Measurements from ENCODE around the gene FAM53A.
"Not testable (repeated sequence)": the region's sequence is repeated elsewhere in the genome, so short reads cannot be mapped to it uniquely, and the experiment has no call there.

The FAM53A gene

GRCh38 chr4:1675136-1675801 is 8.8 kb downstream of the FAM53A start:
- H3K36me3 ChIP-seq, result no peaks in the 10 kb centered on the region
- H3K27me3 ChIP-seq, result no peaks in the 10 kb centered on the region
- H3K4me3 ChIP-seq (ENCODE audit: low read depth in 1 of 2, low read length in 1 of 2), result no peak overlapping the region
- no peak overlapping the region for H3K27ac ChIP-seq
- H3K4me1 ChIP-seq (ENCODE audit: control insufficient read depth in 1 of 2, insufficient read depth in 1 of 2, low read depth in 1 of 2, low read length in 1 of 2), result no peaks in the 10 kb centered on the region
- no peaks in the 10 kb centered on the region for H3K9me3 ChIP-seq
- no peak for TF ChIP-seq CTCF (IDR thresholded peaks at IDR 0.05)

GRCh38 chr4:1674682-1675081 is 9.4 kb downstream of the FAM53A start:
- TF ChIP-seq CTCF (IDR thresholded peaks at IDR 0.05), result no peak
- no peaks in the 10 kb centered on the region for H3K27me3 ChIP-seq
- H3K36me3 ChIP-seq, result no peaks in the 10 kb centered on the region
- H3K9me3 ChIP-seq, result no peaks in the 10 kb centered on the region
- H3K4me1 ChIP-seq (ENCODE audit: control insufficient read depth in 1 of 2, insufficient read depth in 1 of 2, low read depth in 1 of 2, low read length in 1 of 2), result no peaks in the 10 kb centered on the region
- H3K4me3 ChIP-seq (ENCODE audit: low read depth in 1 of 2, low read length in 1 of 2), result no peak overlapping the region
- no peak overlapping the region for H3K27ac ChIP-seq

DNA sequence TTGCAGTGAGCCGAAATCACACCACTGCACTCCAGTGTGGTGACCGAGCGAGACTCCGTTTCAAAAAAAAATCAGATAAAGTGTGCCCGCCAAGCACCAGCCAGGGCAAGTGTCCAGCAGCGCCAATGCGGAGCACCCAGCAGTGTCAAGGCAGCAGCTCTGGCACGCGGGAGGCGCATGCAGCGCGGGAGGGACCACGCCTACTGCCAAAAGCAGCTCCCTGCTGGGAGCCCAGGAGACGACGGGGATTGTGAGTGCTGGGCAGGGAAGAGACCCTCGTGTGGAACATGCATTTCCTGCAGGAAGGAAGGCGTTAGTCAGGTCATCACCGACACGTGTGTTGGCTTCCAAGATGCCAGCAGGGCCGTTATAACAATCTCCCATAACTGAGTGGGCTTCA is 10.4 kb downstream of the FAM53A start:
- no peak for TF ChIP-seq CTCF (IDR thresholded peaks at IDR 0.05)
- Histone ChIP-seq H3K27me3 (no peaks in the 10 kb centered on the region), H3K9me3 (no peaks in the 10 kb centered on the region), H3K4me1 (ENCODE audit: control insufficient read depth in 1 of 2, insufficient read depth in 1 of 2, low read depth in 1 of 2, low read length in 1 of 2) (no peaks in the 10 kb centered on the region), H3K4me3 (ENCODE audit: low read depth in 1 of 2, low read length in 1 of 2) (no peak overlapping the region), H3K27ac (no peak overlapping the region), H3K36me3 (no peaks in the 10 kb centered on the region)

GRCh38 chr4:1671011-1671410 is 13.1 kb downstream of the FAM53A start:
- H3K4me3 ChIP-seq (ENCODE audit: low read depth in 1 of 2, low read length in 1 of 2); H3K27ac ChIP-seq; H3K36me3 ChIP-seq; H3K4me1 ChIP-seq (ENCODE audit: control insufficient read depth in 1 of 2, insufficient read depth in 1 of 2, low read depth in 1 of 2, low read length in 1 of 2); H3K9me3 ChIP-seq; H3K27me3 ChIP-seq: not testable (repeated sequence)

DNA sequence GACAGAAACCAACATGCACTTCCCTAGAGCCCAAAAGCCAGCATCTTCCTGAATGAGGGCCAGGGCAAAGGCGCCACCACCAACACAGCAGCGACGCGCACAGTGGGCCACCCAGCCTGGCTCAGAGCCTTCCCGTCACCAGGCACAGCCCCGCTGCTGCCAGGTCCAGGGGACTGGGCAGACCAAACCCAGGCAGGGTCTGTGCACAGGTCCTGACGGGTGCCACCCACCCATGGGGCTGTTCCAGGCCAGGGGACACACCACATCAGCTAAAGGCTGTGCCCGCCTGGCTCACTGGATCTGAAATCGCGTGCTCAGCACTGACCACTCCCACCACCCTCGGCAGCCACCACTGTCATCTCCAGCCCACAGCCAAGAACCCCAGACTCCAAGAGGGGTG is 13.8 kb downstream of the FAM53A start:
- no peak for TF ChIP-seq CTCF (IDR thresholded peaks at IDR 0.05)
- Histone ChIP-seq H3K27ac (no peak overlapping the region), H3K9me3 (no peaks in the 10 kb centered on the region), H3K4me3 (ENCODE audit: low read depth in 1 of 2, low read length in 1 of 2) (no peak overlapping the region), H3K4me1 (ENCODE audit: control insufficient read depth in 1 of 2, insufficient read depth in 1 of 2, low read depth in 1 of 2, low read length in 1 of 2) (no peaks in the 10 kb centered on the region), H3K36me3 (no peaks in the 10 kb centered on the region), H3K27me3 (no peaks in the 10 kb centered on the region)

DNA sequence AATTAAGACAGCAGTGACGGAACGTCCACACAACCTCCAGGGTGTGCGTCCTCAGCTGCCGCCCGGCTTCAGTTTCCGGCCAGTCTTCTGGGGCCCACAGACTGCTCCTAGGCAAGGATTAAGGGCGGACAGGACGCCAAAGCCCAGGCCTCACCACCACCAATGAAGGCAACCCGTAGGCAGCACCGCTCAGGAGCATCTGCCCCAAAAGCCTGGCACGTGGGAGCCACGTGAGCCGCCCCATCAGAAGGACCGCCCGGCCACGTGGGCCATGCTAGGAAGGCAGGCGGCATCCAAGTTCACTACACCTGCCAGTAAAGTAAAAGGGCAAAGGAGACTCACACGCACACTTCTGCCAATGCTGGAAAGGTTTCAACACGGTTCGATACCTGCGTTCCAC is 14.3 kb downstream of the FAM53A start:
- no peaks in the 10 kb centered on the region for H3K27me3 ChIP-seq
- H3K27ac ChIP-seq, result no peak overlapping the region
- no peaks in the 10 kb centered on the region for H3K36me3 ChIP-seq
- TF ChIP-seq CTCF (IDR thresholded peaks at IDR 0.05), result no peak
- H3K9me3 ChIP-seq, result no peaks in the 10 kb centered on the region
- H3K4me1 ChIP-seq (ENCODE audit: control insufficient read depth in 1 of 2, insufficient read depth in 1 of 2, low read depth in 1 of 2, low read length in 1 of 2), result no peaks in the 10 kb centered on the region
- no peak overlapping the region for H3K4me3 ChIP-seq (ENCODE audit: low read depth in 1 of 2, low read length in 1 of 2)
